H1 (cell line): ENCODE data around the gene CUBN. TPM values are rescaled to one million over a fixed set of nuclear protein-coding genes. Genes with fewer than 3 reads are reported as not detected.

ENCODE experiments used
- CTCF ChIA-PET: fragments of 300-600 bp; sonication (Branson Sonifier 250); formaldehyde crosslinking; loops from one replicate; lab custom pipeline; 2021; ENCODE audit not compliant: partially characterized antibody; lab: Charles Lee
- POLR2A ChIA-PET: fragments of 300-600 bp; sonication (Branson Sonifier 250); formaldehyde crosslinking; loops from one replicate; lab custom pipeline; 2021; ENCODE audit warnings: inconsistent platforms; ENCODE audit not compliant: partially characterized antibody; lab: Charles Lee
- DNase-seq, 2 experiments: peaks; one replicate each; pipeline versions ENCODE4 v3.0.0 to v3.0.0-alpha.2; 2010 to 2022; ENCODE audit warnings: low spot score in 2 of 2, low read depth in 1 of 2, mixed read lengths in 1 of 2
- FAIRE-seq: peaks from 2 replicates; lab custom pipeline; 2011; peaks lifted over from hg19 to GRCh38; lab: Jason Lieb, UNC
- H2AFZ ChIP-seq: 2 replicates; pipeline ENCODE4 v1.8.1; 2012; ENCODE audit warnings: low read length, inconsistent platforms
- H2AK5ac ChIP-seq: 2 replicates; pipeline ENCODE4 v1.6.1; 2013; ENCODE audit warnings: low read depth, low read length
- H2BK120ac ChIP-seq: replicated peaks from 2 replicates; pipeline ENCODE3; 2013; ENCODE audit warnings: low read depth, low read length, inconsistent platforms
- H2BK12ac ChIP-seq: 2 replicates; pipeline ENCODE4 v1.6.1; 2013; ENCODE audit warnings: low read depth, low read length
- H2BK15ac ChIP-seq: 2 replicates; pipeline ENCODE4 v1.6.1; 2013; ENCODE audit warnings: low read length
- H2BK20ac ChIP-seq: 2 replicates; pipeline ENCODE4 v1.6.1; 2013; ENCODE audit warnings: low read length
- H2BK5ac ChIP-seq: 2 replicates; pipeline ENCODE4 v1.6.1; 2013; ENCODE audit warnings: low read depth, low read length
- H3K14ac ChIP-seq: 2 replicates; pipeline ENCODE4 v1.6.1; 2013; ENCODE audit warnings: inconsistent platforms; ENCODE audit not compliant: insufficient read length
- H3K18ac ChIP-seq: 2 replicates; pipeline ENCODE4 v1.6.1; 2013; ENCODE audit warnings: low read length; ENCODE audit errors: extremely low read depth
- H3K23ac ChIP-seq: 2 replicates; pipeline ENCODE4 v1.6.1; 2013; ENCODE audit warnings: inconsistent platforms; ENCODE audit not compliant: insufficient read length
- H3K23me2 ChIP-seq: 2 replicates; pipeline ENCODE4 v1.6.1; 2013; ENCODE audit warnings: low read depth, low read length
- H3K27ac ChIP-seq: 2 replicates; pipeline ENCODE4 v1.6.1; 2011; ENCODE audit warnings: low read depth, low read length, inconsistent platforms
- H3K27me3 ChIP-seq, 4 experiments: replicated peaks in 1 of 4; 1 replicate in 1 of 4; 2 replicates in 3 of 4; pipeline versions ENCODE4 v1.6.1 to v1.8.1; 2011 to 2013; ENCODE audit warnings: low read length in 3 of 4, mild to moderate bottlenecking in 3 of 4, inconsistent platforms in 2 of 4, mixed read lengths in 2 of 4, moderate library complexity in 1 of 4; ENCODE audit not compliant: control insufficient read depth in 3 of 4, insufficient read depth in 3 of 4; ENCODE audit errors: extremely low read depth in 1 of 4
- H3K36me3 ChIP-seq, 4 experiments: 2 replicates each; pipeline versions ENCODE4 v1.6.1 to v1.8.1; 2011 to 2013; ENCODE audit warnings: mild to moderate bottlenecking in 4 of 4, low read length in 3 of 4, moderate library complexity in 2 of 4, control low read depth in 1 of 4, inconsistent platforms in 1 of 4; ENCODE audit not compliant: insufficient read depth in 4 of 4, control insufficient read depth in 2 of 4
- H3K4ac ChIP-seq: replicated peaks from 2 replicates; pipeline ENCODE3; 2013; ENCODE audit warnings: low read length, low read depth, mixed read lengths, inconsistent platforms; ENCODE audit not compliant: insufficient read length
- H3K4me1 ChIP-seq, 4 experiments: replicated peaks in 1 of 4; 1 replicate in 1 of 4; 2 replicates in 3 of 4; pipeline versions ENCODE4 v1.6.1 to v1.8.1; 2011 to 2013; ENCODE audit warnings: low read length in 3 of 4, inconsistent platforms in 2 of 4, mixed read lengths in 1 of 4; ENCODE audit not compliant: insufficient read depth in 4 of 4, control insufficient read depth in 3 of 4
- H3K4me2 ChIP-seq, 2 experiments: 2 replicates each; pipeline versions ENCODE4 v1.6.1 to v1.8.1; 2011 to 2013; ENCODE audit warnings: low read depth in 2 of 2, low read length in 2 of 2, control low read depth in 1 of 2, inconsistent platforms in 1 of 2, mild to moderate bottlenecking in 1 of 2; ENCODE audit not compliant: insufficient read depth in 1 of 2
- H3K4me3 ChIP-seq, 4 experiments: fragments of 200-600, 300-600 bp in 1 of 4; sonication (generic), shearing (Covaris generic), sonication (Bioruptor Twin) in 1 of 4; 2 replicates each; pipeline versions ENCODE4 v1.5.1 to v1.8.1; 2011 to 2016; ENCODE audit warnings: low read length in 4 of 4, low read depth in 3 of 4, control low read depth in 2 of 4, inconsistent platforms in 2 of 4, mild to moderate bottlenecking in 2 of 4, mixed read lengths in 1 of 4, moderate library complexity in 1 of 4; ENCODE audit not compliant: insufficient read depth in 2 of 4; ENCODE audit errors: extremely low read depth in 1 of 4
- H3K56ac ChIP-seq: replicated peaks from 2 replicates; pipeline ENCODE3; 2013; ENCODE audit warnings: low read depth, mild to moderate bottlenecking, mixed read lengths, low read length, inconsistent platforms; ENCODE audit not compliant: insufficient read length
- H3K79me1 ChIP-seq: 2 replicates; pipeline ENCODE4 v1.6.1; 2013; ENCODE audit warnings: low read depth, low read length, control low read depth
- H3K79me2 ChIP-seq, 2 experiments: 2 replicates each; pipeline versions ENCODE4 v1.6.1 to v1.8.1; 2012 to 2013; ENCODE audit warnings: low read length in 2 of 2, mild to moderate bottlenecking in 2 of 2, inconsistent platforms in 1 of 2; ENCODE audit not compliant: insufficient read depth in 2 of 2, control insufficient read depth in 1 of 2
- H3K9ac ChIP-seq, 4 experiments: replicated peaks in 1 of 4; 1 replicate in 1 of 4; 2 replicates in 3 of 4; pipeline versions ENCODE4 v1.6.1 to v1.8.1; 2011 to 2013; ENCODE audit warnings: low read depth in 3 of 4, low read length in 3 of 4, control low read depth in 2 of 4, mild to moderate bottlenecking in 2 of 4, moderate library complexity in 2 of 4, inconsistent platforms in 1 of 4; ENCODE audit errors: extremely low read depth in 1 of 4
- H3K9me3 ChIP-seq, 2 experiments: 2 replicates each; pipeline versions ENCODE4 v1.6.1 to v1.8.1; 2012 to 2013; ENCODE audit warnings: mild to moderate bottlenecking in 2 of 2, moderate library complexity in 2 of 2, control low read depth in 1 of 2, inconsistent platforms in 1 of 2, low read depth in 1 of 2, low read length in 1 of 2, mixed read lengths in 1 of 2; ENCODE audit not compliant: insufficient read depth in 2 of 2
- H4K20me1 ChIP-seq, 2 experiments: replicated peaks in 1 of 2; 2 replicates each; pipeline versions ENCODE3 to v1.8.1; 2011 to 2013; ENCODE audit warnings: inconsistent platforms in 2 of 2, low read length in 2 of 2, mild to moderate bottlenecking in 1 of 2; ENCODE audit not compliant: insufficient read depth in 2 of 2, control insufficient read depth in 1 of 2
- H4K5ac ChIP-seq: 2 replicates; pipeline ENCODE4 v1.6.1; 2013; ENCODE audit warnings: low read length, low read depth, mixed read lengths, inconsistent platforms; ENCODE audit not compliant: insufficient read length
- H4K8ac ChIP-seq: 2 replicates; pipeline ENCODE4 v1.8.0; 2013; ENCODE audit warnings: mild to moderate bottlenecking, moderate library complexity, low read length, inconsistent platforms; ENCODE audit not compliant: insufficient read depth; ENCODE audit errors: extremely low read depth
- H4K91ac ChIP-seq: replicated peaks from 2 replicates; pipeline ENCODE3; 2013; ENCODE audit warnings: low read length, mixed read lengths, inconsistent platforms; ENCODE audit not compliant: insufficient read length
- CHD2 ChIP-seq: IDR thresholded peaks from 2 replicates; pipeline ENCODE4 v1.6.1; 2012; ENCODE audit warnings: low read length, improper control_type of control experiment
- GABPA ChIP-seq: IDR thresholded peaks from 2 replicates; pipeline ENCODE4 v1.6.1; 2011; ENCODE audit warnings: mild to moderate bottlenecking, low read length, moderate library complexity, borderline replicate concordance; ENCODE audit not compliant: insufficient read depth
- HDAC2 ChIP-seq, 2 experiments: fragments of 300-600 bp in 1 of 2; sonication (generic) in 1 of 2; IDR thresholded peaks; 2 replicates each; pipeline ENCODE4 v1.6.1; 2011 to 2012; ENCODE audit warnings: low read depth in 2 of 2, low read length in 2 of 2, mild to moderate bottlenecking in 2 of 2, moderate library complexity in 2 of 2, borderline replicate concordance in 1 of 2, inconsistent platforms in 1 of 2
- HDAC6 ChIP-seq: IDR thresholded peaks from one replicate; pipeline ENCODE4 v1.7.1; 2012; ENCODE audit warnings: low read depth, mild to moderate bottlenecking, inconsistent platforms, low read length, moderate library complexity
- POLR2A ChIP-seq, 2 experiments: IDR thresholded peaks; 1 replicate in 1 of 2; 2 replicates in 1 of 2; pipeline ENCODE4 v1.6.1; 2011; ENCODE audit warnings: low read depth in 2 of 2, low read length in 2 of 2, mild to moderate bottlenecking in 2 of 2; ENCODE audit errors: control extremely low read depth in 1 of 2
- POLR2AphosphoS5 ChIP-seq: IDR thresholded peaks from 2 replicates; pipeline ENCODE4 v1.6.1; 2011; ENCODE audit warnings: low read depth, low read length
- SRF ChIP-seq: IDR thresholded peaks from 2 replicates; pipeline ENCODE4 v1.6.1; 2011; ENCODE audit warnings: mild to moderate bottlenecking, low read depth, low read length, moderate library complexity
- TAF7 ChIP-seq: optimal IDR thresholded peaks from 2 replicates; pipeline ENCODE3; 2011; ENCODE audit warnings: low read depth, mild to moderate bottlenecking, inconsistent platforms, low read length, moderate library complexity, borderline replicate concordance
- TEAD4 ChIP-seq: IDR thresholded peaks from 2 replicates; pipeline ENCODE4 v1.6.1; 2012; ENCODE audit warnings: low read depth, low read length, inconsistent platforms, mixed read lengths
- YY1 ChIP-seq: IDR thresholded peaks from 2 replicates; pipeline ENCODE4 v1.6.1; 2011; ENCODE audit warnings: low read depth, mild to moderate bottlenecking, low read length
- WGBS, 2 experiments: shearing (Covaris generic) in 1 of 2; methylation state at CpG; one replicate each; pipeline versions ENCODE4 v1.1.6 to v1.1.7; 2013 to 2015; ENCODE audit warnings: low lambda C conversion rate in 2 of 2, mixed read lengths in 2 of 2, inconsistent platforms in 1 of 2, low coverage in 1 of 2, missing lambda C conversion rate in 1 of 2; ENCODE audit not compliant: insufficient replicate concordance in 2 of 2, insufficient coverage in 1 of 2, insufficient read length in 1 of 2; ENCODE audit errors: extremely low coverage in 1 of 2, missing lambda C conversion rate in 1 of 2; 5-methylcytosine and 5-hydroxymethylcytosine counted together
- polyA plus RNA-seq, 7 experiments: library from polyadenylated mRNA; depleted of rRNA in 3 of 7; stranded (reverse) in 5 of 7; unstranded in 2 of 7; fragments of >200 nt in 5 of 7; fragments of 200-250 nt in 2 of 7; gene quantifications; 1 replicate in 5 of 7; 2 replicates in 1 of 7; 4 replicates in 1 of 7; pipeline versions ENCODE4 v1.2.1 to v1.2.3, GENCODE V29; 2011 to 2013; ENCODE audit warnings: missing spikeins in 2 of 7, mixed read lengths in 2 of 7
- total RNA-seq: library from RNA; stranded (reverse); fragmentation: NEBNext Ultra II Directional; extraction: Animal tissue kit (Norgen Biotek cat#: 25700); gene quantifications from 2 replicates; pipeline ENCODE4 v1.2.1, GENCODE V29; 2021

CUBN gene
- total and polyA plus RNA-seq, 2 of the 8 experiments (the other 6 are each of a cell fraction or from before 2014, with no cell fraction given): 0.04 to 0.08 TPM

DNA sequence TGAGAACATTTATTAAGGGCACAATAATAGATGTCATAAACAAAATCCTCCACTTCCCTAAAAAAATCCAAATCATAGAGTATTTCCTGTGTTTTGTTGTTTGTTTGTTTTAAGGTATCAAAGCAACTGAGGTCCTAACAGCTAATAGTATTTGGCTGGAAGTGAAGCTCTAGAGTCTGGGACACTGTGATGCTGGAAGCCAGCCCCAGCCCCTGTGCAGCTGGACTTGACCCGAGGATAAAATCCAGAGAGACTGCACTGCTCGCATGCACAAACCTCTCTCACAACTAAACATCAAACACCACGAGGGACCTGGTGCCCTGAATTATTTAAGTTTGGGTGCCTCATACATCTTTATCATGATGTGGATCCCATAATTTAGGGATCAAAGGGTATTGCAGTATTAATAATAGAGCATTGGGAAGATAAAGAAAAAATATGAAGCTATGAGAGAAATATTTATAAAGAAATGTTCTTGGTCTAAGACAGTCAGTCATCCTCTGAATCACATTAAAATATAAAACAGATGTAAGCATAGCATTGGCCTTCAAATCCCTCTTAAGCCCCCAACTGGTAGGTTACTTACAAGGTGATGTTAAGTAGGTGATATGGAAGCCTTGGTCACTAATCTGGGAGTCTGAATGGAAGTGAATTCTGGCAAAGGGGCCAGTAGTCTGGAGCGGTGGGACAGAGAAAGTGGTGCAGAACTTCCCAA, 44.4 kb downstream of the CUBN start:
- Histone ChIP-seq H2BK12ac (no peak overlapping the region), H3K4me1 (no peaks in the 10 kb centered on the region), H3K36me3 (no peaks in the 10 kb centered on the region), H3K4me2 (no peak overlapping the region), H3K23ac (no peak overlapping the region)
- CTCF ChIA-PET: interaction anchor here (0.8 to 2.0 kb wide), 3 partner anchors 21 to 295 kb away, joined by 3 to 4 read pairs (median 3); no protein-coding TSS in a partner anchor
- POLR2A ChIA-PET: interaction anchor here (0.7 kb wide), 1 partner anchor 79 kb away, joined by 3 read pairs; no protein-coding TSS in a partner anchor
- TF ChIP-seq CHD2: no peak
- TF ChIP-seq HDAC6: no peak
- no peak for TF ChIP-seq TEAD4
- no peak for TF ChIP-seq TAF7
- no peak for TF ChIP-seq POLR2A (IDR thresholded peaks at IDR 0.05; ENCODE audit: control extremely low read depth in 1 of 2, low read depth in 2 of 2, low read length in 2 of 2)
- no peak for TF ChIP-seq HDAC2 (IDR thresholded peaks at IDR 0.05; ENCODE audit: borderline replicate concordance in 1 of 2, low read depth in 2 of 2, low read length in 2 of 2)
- TF ChIP-seq POLR2AphosphoS5: no peak
- no peak for TF ChIP-seq GABPA
- no peak for TF ChIP-seq YY1
- no peak for TF ChIP-seq SRF
- TF ChIP-seq, all 59 proteins: peak for 0
- H4K8ac ChIP-seq: no peak overlapping the region
- H3K4ac ChIP-seq: no peak overlapping the region
- H3K9me3 ChIP-seq: no peaks in the 10 kb centered on the region
- H4K5ac ChIP-seq: no peak overlapping the region
- H3K79me2 ChIP-seq: no peaks in the 10 kb centered on the region
- no peak overlapping the region for H3K56ac ChIP-seq
- H4K20me1 ChIP-seq: no peaks in the 10 kb centered on the region
- H2BK120ac ChIP-seq: no peak overlapping the region
- H2BK20ac ChIP-seq: no peak overlapping the region
- DNase-seq: no peak
- no peak overlapping the region for H2BK15ac ChIP-seq
- 92% methylated on average over 4 of the region's 4 CpGs; no CpG with 5 or more reads in 1 of the 2 experiments for WGBS, 2 experiments
- no peak overlapping the region for H3K4me3 ChIP-seq
- no peak overlapping the region for H3K9ac ChIP-seq
- no peak for FAIRE-seq
- H4K91ac ChIP-seq: no peak overlapping the region
- no peaks in the 10 kb centered on the region for H3K23me2 ChIP-seq
- no peak overlapping the region for H3K14ac ChIP-seq
- H2AFZ ChIP-seq: no peak overlapping the region
- H2AK5ac ChIP-seq: no peak overlapping the region
- H3K27ac ChIP-seq: no peak overlapping the region
- H3K18ac ChIP-seq: no peak overlapping the region
- H3K79me1 ChIP-seq: no peaks in the 10 kb centered on the region
- H2BK5ac ChIP-seq: no peak overlapping the region
- H3K27me3 ChIP-seq: no peaks in the 10 kb centered on the region
